Liver (tissue), 9 donors: ENCODE data around the gene COCH. TPM values are rescaled to one million over a fixed set of nuclear protein-coding genes. Genes with fewer than 3 reads are reported as not detected.

ENCODE experiments used
- DNase-seq: peaks from one replicate; pipeline ENCODE4 v3.0.0-alpha.2; 2017; ENCODE audit warnings: low spot score
- H3K27ac ChIP-seq, 2 donors: one replicate each; pipeline ENCODE4 v1.7.0; 2013; ENCODE audit warnings: inconsistent platforms in 2 of 2, low read length in 2 of 2, control low read depth in 1 of 2, low read depth in 1 of 2, mild to moderate bottlenecking in 1 of 2
- H3K27me3 ChIP-seq, 4 donors: one replicate each; pipeline versions ENCODE4 v1.6.1 to v1.7.0; 2013; ENCODE audit warnings: low read length in 3 of 4, inconsistent platforms in 1 of 4, mild to moderate bottlenecking in 1 of 4, moderate library complexity in 1 of 4; ENCODE audit not compliant: control insufficient read depth in 4 of 4, insufficient read depth in 4 of 4
- H3K36me3 ChIP-seq, 4 donors: one replicate each; pipeline versions ENCODE4 v1.6.1 to v1.7.0; 2013; ENCODE audit warnings: low read length in 3 of 4, mild to moderate bottlenecking in 3 of 4, low read depth in 1 of 4, moderate library complexity in 1 of 4; ENCODE audit not compliant: control insufficient read depth in 4 of 4, insufficient read depth in 3 of 4
- H3K4me1 ChIP-seq, 4 donors: one replicate each; pipeline versions ENCODE4 v1.6.1 to v1.7.0; 2013; ENCODE audit warnings: low read length in 3 of 4, mild to moderate bottlenecking in 3 of 4, moderate library complexity in 1 of 4; ENCODE audit not compliant: control insufficient read depth in 4 of 4, insufficient read depth in 4 of 4
- H3K4me3 ChIP-seq, 3 donors: one replicate each; pipeline versions ENCODE4 v1.6.1 to v1.7.0; 2013; ENCODE audit warnings: low read length in 3 of 3, control low read depth in 1 of 3, low read depth in 1 of 3, mild to moderate bottlenecking in 1 of 3
- H3K9ac ChIP-seq, 2 donors: one replicate each; pipeline ENCODE4 v1.7.0; 2013; ENCODE audit warnings: low read length in 2 of 2, mild to moderate bottlenecking in 2 of 2, moderate library complexity in 2 of 2, control low read depth in 1 of 2, low read depth in 1 of 2
- H3K9me3 ChIP-seq, 4 donors: one replicate each; pipeline versions ENCODE4 v1.6.1 to v1.7.0; 2013; ENCODE audit warnings: low read length in 3 of 4; ENCODE audit not compliant: control insufficient read depth in 4 of 4
- CTCF ChIP-seq: fragments of 150-350 bp; IDR thresholded peaks from 2 replicates; pipeline ENCODE4 v1.5.1; 2017; ENCODE audit warnings: improper control_type of control experiment, low read depth, low read length; ENCODE audit not compliant: missing input control
- EGR1 ChIP-seq, 2 donors: IDR thresholded peaks; 2 replicates each; pipeline ENCODE4 v1.6.1; 2016 to 2018; ENCODE audit warnings: antibody characterized with exemption in 2 of 2, low read depth in 2 of 2
- FOXA1 ChIP-seq: IDR thresholded peaks from 2 replicates; pipeline ENCODE4 v1.6.1; 2016; ENCODE audit warnings: antibody characterized with exemption
- FOXA2 ChIP-seq: IDR thresholded peaks from 2 replicates; pipeline ENCODE4 v1.6.1; 2016; ENCODE audit warnings: antibody characterized with exemption
- GABPA ChIP-seq, 2 donors: IDR thresholded peaks in 1 of 2; conservative IDR thresholded peaks in 1 of 2; 2 replicates each; pipeline ENCODE4 v1.6.1; 2016; ENCODE audit warnings: antibody characterized with exemption in 2 of 2, mild to moderate bottlenecking in 1 of 2, moderate library complexity in 1 of 2
- HNF4A ChIP-seq, 2 donors: conservative IDR thresholded peaks; 2 replicates each; pipeline ENCODE4 v1.6.1; 2016; ENCODE audit warnings: antibody characterized with exemption in 2 of 2, mild to moderate bottlenecking in 2 of 2
- HNF4G ChIP-seq: IDR thresholded peaks from 2 replicates; pipeline ENCODE4 v1.6.1; 2016; ENCODE audit warnings: antibody characterized with exemption
- JUND ChIP-seq, 2 donors: IDR thresholded peaks; 2 replicates each; pipeline ENCODE4 v1.6.1; 2016; ENCODE audit warnings: antibody characterized with exemption in 2 of 2
- MAX ChIP-seq: IDR thresholded peaks from 2 replicates; pipeline ENCODE4 v1.6.1; 2016; ENCODE audit warnings: antibody characterized with exemption
- NR2F2 ChIP-seq: IDR thresholded peaks from 2 replicates; pipeline ENCODE4 v1.6.1; 2016; ENCODE audit warnings: antibody characterized with exemption
- RAD21 ChIP-seq, 2 donors: IDR thresholded peaks; 2 replicates each; pipeline ENCODE4 v1.6.1; 2016; ENCODE audit warnings: antibody characterized with exemption in 2 of 2, mild to moderate bottlenecking in 2 of 2
- REST ChIP-seq: IDR thresholded peaks from 2 replicates; pipeline ENCODE4 v1.6.1; 2016; ENCODE audit warnings: antibody characterized with exemption, mild to moderate bottlenecking
- RXRA ChIP-seq, 2 donors: IDR thresholded peaks; 2 replicates each; pipeline ENCODE4 v1.6.1; 2017 to 2018; ENCODE audit warnings: antibody characterized with exemption in 2 of 2, mild to moderate bottlenecking in 1 of 2
- SP1 ChIP-seq: IDR thresholded peaks from 2 replicates; pipeline ENCODE4 v1.6.1; 2018; ENCODE audit warnings: antibody characterized with exemption, mild to moderate bottlenecking
- TAF1 ChIP-seq: conservative IDR thresholded peaks from 2 replicates; pipeline ENCODE4 v1.6.1; 2016; ENCODE audit warnings: antibody characterized with exemption, mild to moderate bottlenecking
- YY1 ChIP-seq: IDR thresholded peaks from 2 replicates; pipeline ENCODE4 v1.6.1; 2016; ENCODE audit warnings: antibody characterized with exemption, mild to moderate bottlenecking
- ZBTB33 ChIP-seq: IDR thresholded peaks from 2 replicates; pipeline ENCODE4 v1.6.1; 2016; ENCODE audit warnings: antibody characterized with exemption
- WGBS: extraction: QIAGEN DNeasy Blood & Tissue Kit; methylation state at CpG from one replicate; pipeline ENCODE4 v1.1.7; 2013; 5-methylcytosine and 5-hydroxymethylcytosine counted together
- polyA plus RNA-seq, 2 donors: library from polyadenylated mRNA; stranded (reverse) in 1 of 2; unstranded in 1 of 2; fragments of 200-250 nt in 1 of 2; fragments of >200 nt in 1 of 2; fragmentation: Nextera tagmentation in 1 of 2; extraction: Ambion mirVana in 1 of 2; gene quantifications; one replicate each; pipeline versions ENCODE4 v1.2.1 to v1.2.3, GENCODE V29; 2013 to 2015
- total RNA-seq, 2 donors: library from RNA; depleted of rRNA; stranded (reverse); fragments of >200 nt; gene quantifications; one replicate each; pipeline ENCODE4 v1.2.3, GENCODE V29; 2014
- TF ChIP-seq, protein P1 (sequence below): IDR thresholded peaks from 2 replicates; pipeline ENCODE4 v1.6.1; 2016; ENCODE audit warnings: antibody characterized with exemption
- donor health status: healthy.
- donor health status: healthy.
- donor health status: healthy.
- donor health status: healthy.
- donor health status: healthy.

The COCH gene
- total and polyA plus RNA-seq, 4 donors: 0.33 to 2.5 (median 0.49) TPM

DNA sequence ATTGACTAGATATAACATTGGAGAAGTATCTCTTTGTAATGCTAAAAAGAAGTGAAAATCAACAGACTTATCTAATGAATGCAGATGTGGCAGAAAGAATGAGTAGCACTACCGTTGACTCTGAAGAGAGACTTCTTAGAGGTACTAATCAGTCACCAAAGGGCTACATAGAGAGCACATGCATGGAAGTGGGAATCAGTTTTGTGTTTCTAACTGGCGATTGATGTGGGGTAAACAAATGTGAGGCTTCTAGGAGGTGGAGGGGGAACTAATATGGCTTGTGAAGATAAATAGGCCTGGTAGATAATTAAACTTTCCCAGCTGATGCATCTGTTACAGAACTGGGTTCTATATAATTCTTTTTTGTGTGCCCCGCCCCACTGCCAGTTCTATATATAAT, 10.5 kb downstream of the COCH start:
- Histone ChIP-seq H3K9ac (no peak overlapping the region), H3K9me3 (no peaks in the 10 kb centered on the region), H3K36me3 (peaks cover 0 to 1% (median 0%) of the 10 kb centered on the region in 4 donors), H3K27ac (no peak overlapping the region), H3K27me3 (no peaks in the 10 kb centered on the region), H3K4me3 (no peak overlapping the region), H3K4me1 (no peaks in the 10 kb centered on the region)
- no peak for TF ChIP-seq NR2F2
- TF ChIP-seq HNF4G: no peak
- no peak for TF ChIP-seq GABPA (IDR thresholded peaks at IDR 0.05 in 1 of 2, conservative IDR thresholded peaks at IDR 0.05 in 1 of 2)
- TF ChIP-seq, protein P1, sequence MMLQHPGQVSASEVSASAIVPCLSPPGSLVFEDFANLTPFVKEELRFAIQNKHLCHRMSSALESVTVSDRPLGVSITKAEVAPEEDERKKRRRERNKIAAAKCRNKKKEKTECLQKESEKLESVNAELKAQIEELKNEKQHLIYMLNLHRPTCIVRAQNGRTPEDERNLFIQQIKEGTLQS: no peak
- TF ChIP-seq REST: no peak
- TF ChIP-seq RAD21 (IDR thresholded peaks at IDR 0.05): no peak
- TF ChIP-seq YY1: no peak
- TF ChIP-seq ZBTB33: no peak
- TF ChIP-seq CTCF: no peak
- TF ChIP-seq MAX: no peak
- no peak for TF ChIP-seq FOXA2
- TF ChIP-seq FOXA1: no peak
- no peak for TF ChIP-seq SP1
- no peak for TF ChIP-seq HNF4A (conservative IDR thresholded peaks at IDR 0.05)
- no peak for TF ChIP-seq EGR1 (IDR thresholded peaks at IDR 0.05; ENCODE audit: low read depth in 2 of 2)
- no peak for TF ChIP-seq JUND (IDR thresholded peaks at IDR 0.05)
- TF ChIP-seq TAF1: no peak
- no peak for TF ChIP-seq RXRA (IDR thresholded peaks at IDR 0.05)
- DNase-seq: no peak
- 70% methylated on average over 3 of the region's 3 CpGs for WGBS
